Measurements from ENCODE around the gene SHB.
"Not testable (repeated sequence)": the region's sequence is repeated elsewhere in the genome, so short reads cannot be mapped to it uniquely, and the experiment has no call there.

Gene SHB

GRCh38 chr9:37914154-37914551 lies 154.9 kb downstream of the SHB start:
- FAIRE-seq = no peak

GRCh38 chr9:37913480-37914153 lies 155.4 kb downstream of the SHB start:
- no peak for FAIRE-seq

DNA sequence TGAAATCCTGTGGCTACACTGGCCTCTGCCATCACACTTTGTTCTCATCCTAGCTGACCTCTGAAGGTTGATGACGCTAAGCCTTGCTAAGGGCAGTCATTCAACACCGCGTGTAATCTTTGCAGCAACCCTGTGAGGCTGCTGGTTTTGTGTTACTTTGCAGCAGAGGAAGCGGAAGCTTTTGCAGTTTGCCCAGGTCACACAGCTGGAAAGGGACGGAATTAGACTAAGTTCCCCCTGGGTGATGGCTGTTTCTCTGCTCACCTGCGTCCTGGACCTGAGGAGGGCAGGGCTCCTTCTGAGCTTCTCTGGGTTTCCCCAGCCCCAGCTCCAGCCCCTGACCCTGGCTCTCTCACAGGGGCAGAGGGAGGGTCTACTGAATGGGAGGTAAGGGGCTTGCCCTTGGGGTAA lies 157.8 kb downstream of the SHB start:
- no peak for FAIRE-seq

- no peak for FAIRE-seq
Measured at GRCh38 chr9:37910271-37910670, 158.8 kb downstream of the SHB start.

DNA sequence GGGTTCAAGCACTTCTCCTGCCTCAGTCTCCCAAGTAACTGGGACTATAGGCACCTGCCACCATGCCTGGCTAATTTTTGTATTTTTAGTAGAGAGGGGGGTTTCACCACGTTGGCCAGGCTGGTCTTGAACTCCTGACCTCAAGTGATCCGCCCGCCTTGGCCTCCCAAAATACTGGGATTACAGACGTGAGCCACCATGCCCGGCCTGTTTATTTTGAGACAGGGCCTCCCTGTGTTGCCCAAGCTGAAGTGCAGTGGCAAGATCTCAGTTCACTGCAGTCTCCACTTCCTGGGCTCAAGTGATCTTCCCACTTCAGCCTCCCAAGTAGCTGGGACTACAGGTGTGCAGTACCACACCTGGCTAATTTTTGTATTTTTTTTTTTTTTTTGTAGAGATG lies 159.2 kb downstream of the SHB start:
- not testable (repeated sequence) for FAIRE-seq

DNA sequence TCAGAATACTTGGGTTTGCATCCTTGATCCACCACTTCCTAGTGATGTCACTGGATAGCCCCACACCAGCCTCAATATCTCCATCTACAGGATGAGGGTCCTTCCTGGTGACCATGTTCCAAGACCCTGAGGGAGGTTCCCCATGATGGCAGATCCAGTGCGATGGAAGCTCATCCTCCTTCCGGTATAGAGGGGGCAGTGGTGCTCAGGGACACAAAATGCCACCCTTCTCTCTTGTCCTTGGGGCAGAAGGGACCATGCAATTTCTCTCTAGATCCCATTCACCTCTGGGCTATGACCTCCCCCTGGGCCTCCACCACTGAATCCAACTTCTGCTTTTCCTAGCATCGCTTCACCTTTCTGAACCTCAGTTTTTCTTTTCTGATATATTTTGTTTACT lies 159.7 kb downstream of the SHB start:
- FAIRE-seq = no peak

- FAIRE-seq = no peak
Measured at GRCh38 chr9:37908698-37909186, 160.3 kb downstream of the SHB start.

DNA sequence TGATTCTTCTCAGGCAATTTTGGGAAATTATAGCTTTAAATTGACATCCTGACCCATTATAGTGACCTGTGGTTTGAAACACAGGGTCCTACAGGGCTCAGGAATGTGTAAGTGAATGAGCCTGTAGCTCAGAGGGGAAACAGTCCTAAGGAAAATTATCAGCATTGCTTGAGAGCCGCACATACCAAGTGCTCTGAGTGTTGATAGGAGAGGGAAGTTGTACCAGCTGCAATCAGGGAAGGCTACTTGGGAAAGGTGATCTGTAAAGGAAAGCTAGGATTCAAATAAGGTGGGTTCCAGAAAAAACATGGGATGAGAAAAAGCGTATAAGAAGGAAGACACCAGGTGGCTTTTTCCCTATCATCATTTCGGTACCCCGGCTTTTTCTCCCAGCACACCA lies 160.7 kb downstream of the SHB start:
- FAIRE-seq = no peak

GRCh38 chr9:37906312-37907239 lies 162.5 kb downstream of the SHB start:
- no peak for FAIRE-seq

GRCh38 chr9:37905776-37906175 lies 163.3 kb downstream of the SHB start:
- FAIRE-seq = no peak

DNA sequence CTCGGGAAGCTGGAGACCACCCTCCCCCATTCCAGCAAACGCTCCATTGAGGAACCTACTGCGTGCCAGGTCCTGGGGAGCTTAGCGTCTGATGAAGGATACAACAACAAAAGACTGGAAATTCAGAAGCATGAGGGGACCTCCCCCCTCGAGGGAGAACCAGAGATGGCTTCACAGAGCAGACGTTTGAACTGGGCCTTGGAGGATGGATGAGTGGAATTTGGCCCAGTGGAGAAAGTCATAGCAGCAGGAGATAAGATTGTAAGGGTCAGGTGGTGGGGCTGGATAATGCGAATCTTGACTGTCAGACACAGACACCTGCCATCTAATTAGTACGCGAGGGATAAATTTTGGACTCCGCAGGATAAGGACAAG lies 163.9 kb downstream of the SHB start:
- no peak for FAIRE-seq

DNA sequence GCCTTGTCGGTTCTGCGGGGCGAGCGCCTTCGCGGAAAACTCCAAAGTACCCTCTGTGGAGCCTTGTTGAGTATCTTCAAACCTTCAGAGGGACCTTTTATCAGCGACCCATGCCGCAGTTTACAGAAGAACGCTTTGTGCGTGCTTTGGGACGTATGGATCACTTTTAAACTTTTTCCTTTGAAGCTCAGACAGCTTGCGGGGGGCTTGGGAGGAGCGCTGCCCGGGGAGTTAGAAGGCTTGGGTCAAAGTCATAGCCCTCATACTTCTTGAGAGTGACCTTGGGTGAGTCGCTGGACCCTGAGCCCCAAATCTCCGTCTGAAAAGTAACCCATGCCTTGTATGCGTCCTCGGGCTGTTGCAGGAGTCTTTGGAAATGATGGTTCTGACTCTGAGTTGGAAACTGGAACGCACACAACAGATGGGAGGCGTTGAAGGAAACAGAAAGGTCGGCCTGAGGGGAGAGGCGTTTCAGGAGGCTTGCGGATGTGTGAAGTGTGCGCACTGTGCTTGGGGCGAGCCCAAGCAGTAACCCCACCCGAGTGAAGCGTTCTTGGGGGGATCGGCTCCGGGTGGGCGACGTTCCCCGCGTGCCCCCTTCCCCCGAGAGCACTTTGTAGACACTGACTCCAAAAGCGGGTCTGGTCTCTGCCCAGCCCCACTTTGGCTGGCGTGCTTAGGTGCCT lies 164.4 kb downstream of the SHB start:
- FAIRE-seq = no peak

DNA sequence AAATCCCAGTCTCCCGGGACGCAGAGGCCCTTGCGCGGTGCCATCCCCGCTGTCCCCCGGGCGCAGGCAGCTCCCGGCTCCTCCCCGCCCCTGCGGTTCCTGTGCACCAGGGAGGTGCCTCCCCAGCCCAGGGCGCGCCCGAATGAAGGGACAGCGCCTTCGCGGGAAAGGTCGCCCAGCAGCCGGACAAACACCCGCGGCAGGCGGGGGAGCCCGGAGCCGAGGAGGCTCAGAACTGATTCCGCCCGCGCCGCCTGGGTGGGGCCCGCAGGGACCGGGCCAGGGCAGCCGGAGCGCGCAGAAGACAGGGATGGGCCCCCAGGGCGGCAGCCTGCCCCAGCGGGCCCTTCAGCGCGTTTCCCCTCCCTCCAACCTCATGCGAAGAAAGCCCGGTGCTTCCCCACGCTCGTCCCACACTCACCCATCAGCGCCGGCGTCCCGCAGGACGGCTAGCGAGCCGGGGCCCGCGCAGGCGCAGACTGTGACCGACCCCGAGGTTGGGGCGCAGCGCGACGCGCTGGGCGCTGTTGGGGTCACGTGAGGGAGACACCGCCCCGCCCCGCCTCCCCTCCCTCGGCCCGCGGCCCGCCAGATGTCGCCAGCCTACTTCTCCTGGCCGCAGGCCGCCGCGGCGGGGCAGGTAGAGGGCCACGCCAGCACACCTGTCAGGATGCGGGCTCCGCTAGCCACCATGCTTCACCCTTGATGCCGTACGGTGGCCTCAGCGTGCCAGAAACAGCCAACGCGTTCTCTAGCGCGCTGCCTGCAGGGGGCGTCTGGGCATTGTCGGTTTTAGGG lies 165.2 kb downstream of the SHB start, which contains the start of gene SLC25A51:
Gene SLC25A51 (minus strand): TSS at position 481 of the 798 bp plus-strand sequence. CDS start 15,577 bp downstream, outside the sequence.
- no peak for FAIRE-seq

GRCh38 chr9:37902796-37903646 lies 166.0 kb downstream of the SHB start:
- no peak for FAIRE-seq

DNA sequence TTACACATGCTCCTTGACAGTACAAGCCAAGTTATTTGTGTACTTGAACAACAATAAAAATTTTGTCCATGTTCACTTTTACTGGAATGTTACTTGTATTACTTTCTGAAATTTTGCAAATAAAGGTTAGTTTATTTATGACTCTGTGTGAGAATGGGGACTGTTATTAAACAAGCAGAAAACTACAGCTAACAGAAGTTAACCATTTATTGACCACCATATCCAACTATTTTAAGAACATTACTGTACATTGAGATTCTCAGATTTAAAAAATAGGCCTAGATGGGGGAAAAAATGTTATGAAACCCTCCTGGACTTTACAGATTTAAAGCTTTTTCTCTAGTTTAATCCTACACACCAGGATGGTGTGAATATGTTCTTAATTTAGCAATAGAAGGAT lies 166.9 kb downstream of the SHB start:
- no peak for FAIRE-seq

DNA sequence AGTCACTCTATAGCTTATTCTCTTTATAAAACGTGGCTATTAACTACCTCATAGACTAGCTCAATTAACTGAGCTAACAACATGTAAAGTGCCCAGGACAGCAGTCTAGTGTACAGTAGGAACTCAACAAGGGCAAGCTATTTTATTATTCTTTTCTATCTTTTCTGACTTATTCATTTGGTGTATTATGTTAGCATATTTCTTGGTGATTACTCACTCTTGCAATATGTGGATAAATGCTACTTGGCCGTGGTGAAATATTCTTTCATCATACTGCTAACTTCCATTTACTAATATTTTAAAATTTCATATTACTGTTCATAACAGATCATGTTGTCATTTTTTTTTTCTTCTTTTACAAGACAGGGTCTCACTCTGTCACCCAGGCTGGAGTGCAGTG lies 170.0 kb downstream of the SHB start:
- no peak for FAIRE-seq

- FAIRE-seq = no peak
Measured at GRCh38 chr9:37897665-37898064, 171.4 kb downstream of the SHB start.

DNA sequence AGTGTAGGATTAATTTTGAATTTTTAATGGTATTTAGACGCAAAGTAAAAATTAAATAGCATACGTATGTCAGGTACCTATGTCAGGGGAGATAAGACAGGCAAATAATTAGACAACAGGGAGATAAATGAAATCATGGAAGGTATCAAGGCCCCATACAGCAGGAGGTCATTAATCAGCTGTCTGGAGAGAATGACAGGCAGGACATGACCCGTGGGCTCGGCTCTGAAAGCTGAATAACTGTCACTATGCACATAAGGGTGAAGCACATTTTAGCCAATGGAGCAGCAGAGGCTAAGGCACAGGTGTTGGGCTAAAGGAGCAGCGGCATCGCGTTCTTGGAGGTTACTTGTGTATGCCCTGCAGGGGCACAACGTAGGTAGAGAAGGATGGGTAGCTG lies 177.0 kb downstream of the SHB start:
- FAIRE-seq = no peak

GRCh38 chr9:37891042-37891441 lies 178.0 kb downstream of the SHB start:
- not testable (repeated sequence) for FAIRE-seq

- FAIRE-seq = no peak
Measured at GRCh38 chr9:37889536-37889935, 179.5 kb downstream of the SHB start.

DNA sequence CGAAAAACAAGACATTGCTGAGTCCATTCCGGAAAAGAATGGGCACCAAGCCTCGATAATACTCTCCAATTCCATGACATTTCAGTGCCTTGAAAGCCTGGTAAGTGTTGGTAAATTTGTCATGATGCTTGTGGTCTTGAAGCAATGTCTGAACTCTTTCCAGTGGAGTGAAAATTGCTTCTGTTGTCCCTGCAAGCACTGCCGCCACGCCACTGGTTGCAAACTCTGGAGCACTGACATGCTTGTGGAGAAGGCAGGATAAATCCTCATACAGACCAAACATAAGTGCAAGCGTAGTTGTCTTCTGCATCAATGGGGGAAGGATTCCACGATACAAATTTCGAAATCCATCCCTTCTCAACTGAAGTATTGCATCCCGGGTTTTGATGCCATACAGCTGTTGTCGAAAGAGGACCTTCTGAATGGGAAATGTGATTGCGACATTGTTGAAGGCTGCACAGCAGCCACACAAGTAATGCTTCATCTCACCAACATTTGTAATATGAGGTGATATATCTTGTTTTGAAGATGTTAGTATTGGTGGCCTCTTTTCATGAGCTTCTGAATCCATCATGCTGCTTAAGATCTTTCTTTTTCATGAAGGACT lies 180.9 kb downstream of the SHB start:
- FAIRE-seq = not testable (repeated sequence)

Measured in endometrium (tissue), 2 donors.